Subcutaneous adipose tissue (tissue), 4 donors: ENCODE results near the gene NACC1. TPM values are rescaled to one million over a fixed set of nuclear protein-coding genes. Genes with fewer than 3 reads are reported as not detected.

Source experiments
- CTCF ChIP-seq: fragments of 450-650 bp; IDR thresholded peaks from one replicate; pipeline ENCODE4 v1.5.1; 2016; ENCODE audit warnings: low read depth, mild to moderate bottlenecking, control low read depth, antibody characterized with exemption, moderate library complexity
- total RNA-seq, 4 donors: library from RNA; depleted of rRNA; stranded (reverse); fragments of >200 nt; gene quantifications; one replicate each; pipeline ENCODE4 v1.1.0, GENCODE V29; 2016

NACC1 gene
- total RNA-seq, 4 donors from 2014 or later = 8.5 to 13.6 (median 9.7) TPM

GRCh38 chr19:13153569-13154240 is 35.6 kb downstream of the NACC1 start:
- no peak for TF ChIP-seq CTCF

GRCh38 chr19:13154241-13154778 is 36.2 kb downstream of the NACC1 start:
- no peak for TF ChIP-seq CTCF

- no peak for TF ChIP-seq CTCF
These were observed 36.9 kb downstream of the NACC1 start for GRCh38 chr19:13154911-13155471.

- no peak for TF ChIP-seq CTCF
These were observed 37.7 kb downstream of the NACC1 start for GRCh38 chr19:13155472-13156359.

- TF ChIP-seq CTCF = no peak
These were observed 41.6 kb downstream of the NACC1 start for GRCh38 chr19:13159713-13160112.

- TF ChIP-seq CTCF = no peak
These were observed 42.5 kb downstream of the NACC1 start for GRCh38 chr19:13160557-13160956.
